Keratinocyte (primary cell): ENCODE results near the gene DPP10. TPM values are rescaled to one million over a fixed set of nuclear protein-coding genes. Genes with fewer than 3 reads are reported as not detected.

ENCODE experiments used
- DNase-seq: peaks from one replicate; pipeline ENCODE4 v3.0.0-alpha.2; 2011; ENCODE audit warnings: low read depth, missing footprints, low spot score
- FAIRE-seq: peaks from 2 replicates; lab custom pipeline; 2011; peaks lifted over from hg19 to GRCh38; lab: Jason Lieb, UNC
- H2AFZ ChIP-seq: 2 replicates; pipeline ENCODE4 v1.6.0; 2012; ENCODE audit warnings: low read length, control low read depth, inconsistent platforms; ENCODE audit not compliant: control insufficient read depth
- H3K27ac ChIP-seq: 2 replicates; pipeline ENCODE4 v1.5.1; 2011; ENCODE audit warnings: low read length; ENCODE audit not compliant: control insufficient read depth, insufficient read depth
- H3K27me3 ChIP-seq: 3 replicates; pipeline ENCODE4 v1.6.0; 2011; ENCODE audit warnings: low read length; ENCODE audit not compliant: control insufficient read depth, insufficient read depth; ENCODE audit errors: extremely low read depth
- H3K36me3 ChIP-seq, 2 experiments: 2 replicates in 1 of 2; 3 replicates in 1 of 2; pipeline ENCODE4 v1.5.1; 2011; ENCODE audit warnings: low read length in 2 of 2, mild to moderate bottlenecking in 1 of 2; ENCODE audit not compliant: control insufficient read depth in 2 of 2, insufficient read depth in 2 of 2; ENCODE audit errors: extremely low read depth in 1 of 2
- H3K4me1 ChIP-seq: 3 replicates; pipeline ENCODE4 v1.5.1; 2011; ENCODE audit warnings: low read length; ENCODE audit not compliant: control insufficient read depth, insufficient read depth; ENCODE audit errors: extremely low read depth
- H3K4me2 ChIP-seq: 3 replicates; pipeline ENCODE4 v1.6.0; 2011; ENCODE audit warnings: low read depth, low read length; ENCODE audit not compliant: control insufficient read depth, insufficient read depth; ENCODE audit errors: extremely low read depth
- H3K4me3 ChIP-seq, 3 experiments: fragments of 200-600 bp in 1 of 3; sonication (generic) in 1 of 3; 2 replicates in 2 of 3; 3 replicates in 1 of 3; pipeline ENCODE4 v1.5.1; 2011 to 2016; ENCODE audit warnings: low read length in 3 of 3, mild to moderate bottlenecking in 3 of 3, control low read depth in 2 of 3, inconsistent platforms in 1 of 3, low read depth in 1 of 3, mixed read lengths in 1 of 3, mixed run types in 1 of 3, moderate library complexity in 1 of 3; ENCODE audit not compliant: control insufficient read depth in 2 of 3, insufficient read depth in 2 of 3; ENCODE audit errors: extremely low read depth in 1 of 3
- H3K79me2 ChIP-seq: 2 replicates; pipeline ENCODE4 v1.6.0; 2012; ENCODE audit warnings: low read length; ENCODE audit not compliant: control insufficient read depth, insufficient read depth
- H3K9ac ChIP-seq: 3 replicates; pipeline ENCODE4 v1.6.0; 2011; ENCODE audit warnings: low read length; ENCODE audit not compliant: control insufficient read depth, insufficient read depth; ENCODE audit errors: extremely low read depth
- H3K9me1 ChIP-seq: 3 replicates; pipeline ENCODE4 v1.6.0; 2011; ENCODE audit warnings: low read length; ENCODE audit not compliant: control insufficient read depth, insufficient read depth; ENCODE audit errors: extremely low read depth
- H3K9me3 ChIP-seq: 2 replicates; pipeline ENCODE4 v1.5.1; 2012; ENCODE audit warnings: low read depth, low read length; ENCODE audit not compliant: control insufficient read depth
- H4K20me1 ChIP-seq: 3 replicates; pipeline ENCODE4 v1.6.0; 2011; ENCODE audit warnings: low read length; ENCODE audit not compliant: control insufficient read depth, insufficient read depth; ENCODE audit errors: extremely low read depth
- CTCF ChIP-seq, 3 experiments: IDR thresholded peaks in 1 of 3; conservative IDR thresholded peaks in 1 of 3; optimal IDR thresholded peaks in 1 of 3; 2 replicates in 2 of 3; 3 replicates in 1 of 3; pipeline versions ENCODE3 to v1.5.1; 2011; ENCODE audit warnings: low read length in 3 of 3, mild to moderate bottlenecking in 3 of 3, moderate library complexity in 2 of 3, control low read depth in 1 of 3, inconsistent platforms in 1 of 3; ENCODE audit not compliant: insufficient read depth in 2 of 3; ENCODE audit errors: extremely low read depth in 1 of 3
- EZH2 ChIP-seq: IDR thresholded peaks from one replicate; pipeline ENCODE4 v1.6.1; 2012; ENCODE audit warnings: inconsistent platforms, mild to moderate bottlenecking, low read length, moderate library complexity
- dilution Hi-C: fragments of 300-500 bp; cut with MboI; formaldehyde crosslinking; loops from one replicate; pipeline ENCODE4 v1.7.0; 2020; ENCODE audit warnings: low sequenced_read_pairs; ENCODE audit not compliant: extremely low pct_ligation_motif_present
- polyA plus RNA-seq, 5 experiments: library from polyadenylated mRNA; depleted of rRNA in 3 of 5; stranded (reverse) in 3 of 5; stranded (forward) in 1 of 5; unstranded in 1 of 5; fragments of >200 nt; gene quantifications; 1 replicate in 1 of 5; 2 replicates in 3 of 5; 3 replicates in 1 of 5; pipeline versions ENCODE4 v1.2.1 to v1.2.3, GENCODE V29; 2011 to 2012; ENCODE audit warnings: missing spikeins in 2 of 5, low read depth in 1 of 5, low replicate concordance in 1 of 5

Gene DPP10
- polyA plus RNA-seq, 1 donor (not counting 4 experiments of a cell fraction or from before 2014, with no cell fraction given), result not detected

GRCh38 chr2:114754907-114755563, 312.6 kb downstream of the DPP10 start:
- H3K79me2 ChIP-seq, result no peaks in the 10 kb centered on the region
- DNase-seq, result no peak
- H4K20me1 ChIP-seq, result no peaks in the 10 kb centered on the region
- H3K9ac ChIP-seq, result no peak overlapping the region
- FAIRE-seq, result no peak
- H2AFZ ChIP-seq, result no peak overlapping the region
- H3K27me3 ChIP-seq, result no peaks in the 10 kb centered on the region
- no peak overlapping the region for H3K4me2 ChIP-seq
- H3K27ac ChIP-seq, result no peak overlapping the region
- no peaks in the 10 kb centered on the region for H3K4me1 ChIP-seq
- H3K36me3 ChIP-seq, result no peaks in the 10 kb centered on the region
- TF ChIP-seq EZH2, result no peak
- no peak for TF ChIP-seq CTCF (optimal IDR thresholded peaks at IDR 0.05 in 1 of 3, IDR thresholded peaks at IDR 0.05 in 1 of 3, conservative IDR thresholded peaks at IDR 0.05 in 1 of 3; ENCODE audit: extremely low read depth in 1 of 3, insufficient read depth in 2 of 3, low read length in 3 of 3)
- H3K9me3 ChIP-seq, result no peaks in the 10 kb centered on the region
- no peak overlapping the region for H3K4me3 ChIP-seq
- dilution Hi-C loops, result no loop called here
- H3K9me1 ChIP-seq, result no peaks in the 10 kb centered on the region

- FAIRE-seq, result no peak
- no peaks in the 10 kb centered on the region for H3K4me1 ChIP-seq
- DNase-seq, result no peak
- H3K9me3 ChIP-seq, result peaks cover 2% of the 10 kb centered on the region
- H3K4me2 ChIP-seq, result no peak overlapping the region
- H3K27me3 ChIP-seq, result no peaks in the 10 kb centered on the region
- H3K36me3 ChIP-seq, result no peaks in the 10 kb centered on the region
- no peaks in the 10 kb centered on the region for H3K9me1 ChIP-seq
- H3K79me2 ChIP-seq, result no peaks in the 10 kb centered on the region
- H4K20me1 ChIP-seq, result no peaks in the 10 kb centered on the region
- H3K9ac ChIP-seq, result no peak overlapping the region
- no peak for TF ChIP-seq EZH2
- TF ChIP-seq CTCF (optimal IDR thresholded peaks at IDR 0.05 in 1 of 3, IDR thresholded peaks at IDR 0.05 in 1 of 3, conservative IDR thresholded peaks at IDR 0.05 in 1 of 3; ENCODE audit: extremely low read depth in 1 of 3, insufficient read depth in 2 of 3, low read length in 3 of 3), result no peak
- H2AFZ ChIP-seq, result no peak overlapping the region
- H3K27ac ChIP-seq, result no peak overlapping the region
- dilution Hi-C loops, result no loop called here
- no peak overlapping the region for H3K4me3 ChIP-seq
Observed at GRCh38 chr2:114762376-114762775, 319.9 kb downstream of the DPP10 start.
